Rectal smooth muscle tissue (tissue), 1 donor: ENCODE measurements around the gene ZNF367.

ENCODE experiments used
- H3K27ac ChIP-seq: one replicate; pipeline ENCODE4 v1.7.0; 2013; ENCODE audit warnings: low read depth, low read length, inconsistent platforms
- H3K27me3 ChIP-seq: one replicate; pipeline ENCODE4 v1.7.0; 2013; ENCODE audit warnings: low read length; ENCODE audit not compliant: control insufficient read depth, insufficient read depth
- H3K36me3 ChIP-seq: one replicate; pipeline ENCODE4 v1.7.0; 2013; ENCODE audit warnings: low read length; ENCODE audit not compliant: control insufficient read depth, insufficient read depth
- H3K4me1 ChIP-seq: one replicate; pipeline ENCODE4 v1.7.0; 2013; ENCODE audit warnings: low read length; ENCODE audit not compliant: control insufficient read depth, insufficient read depth
- H3K4me3 ChIP-seq: one replicate; pipeline ENCODE4 v1.7.0; 2013; ENCODE audit warnings: low read length
- H3K9ac ChIP-seq: one replicate; pipeline ENCODE4 v1.7.0; 2013; ENCODE audit warnings: low read length

Gene ZNF367

DNA sequence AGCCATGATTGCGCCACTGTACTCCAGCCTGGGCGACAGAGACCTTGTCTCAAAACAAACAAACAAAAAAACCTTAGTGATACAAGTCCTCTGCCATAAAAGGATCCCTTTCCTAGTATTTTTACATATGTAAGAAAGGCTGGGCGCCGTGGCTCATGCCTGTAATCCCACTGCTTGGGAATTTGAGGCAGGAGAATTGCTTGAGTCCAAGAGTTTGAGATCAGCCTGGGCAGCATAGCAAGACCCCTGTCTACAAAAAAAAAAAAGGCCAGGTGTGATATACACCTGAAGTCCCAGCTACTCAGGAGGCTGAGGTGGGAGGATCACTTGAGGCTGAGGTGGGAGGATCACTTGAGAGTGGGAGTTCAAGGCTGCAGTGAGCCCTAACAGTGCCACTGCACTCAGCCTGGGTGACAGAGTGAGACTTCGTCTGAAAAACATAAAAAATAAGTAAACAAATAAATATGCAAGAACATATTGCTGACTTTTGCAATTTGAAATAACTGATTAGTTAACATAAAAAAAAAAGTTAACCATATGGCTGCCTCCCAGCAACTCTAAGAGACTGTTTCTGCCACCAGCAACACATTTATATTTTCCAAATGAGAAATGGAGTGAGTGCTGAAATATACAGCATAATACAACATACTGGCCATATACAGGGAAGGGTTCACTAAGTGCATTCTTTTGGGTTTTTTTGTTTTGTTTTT, 6.9 kb downstream of the ZNF367 start:
- Histone ChIP-seq H3K4me1 (no peaks in the 10 kb centered on the region), H3K27me3 (no peaks in the 10 kb centered on the region), H3K36me3 (no peaks in the 10 kb centered on the region), H3K4me3 (no peak overlapping the region), H3K9ac (no peak overlapping the region), H3K27ac (no peak overlapping the region)

- Histone ChIP-seq H3K27ac (no peak overlapping the region), H3K4me1 (no peaks in the 10 kb centered on the region), H3K4me3 (no peak overlapping the region), H3K27me3 (no peaks in the 10 kb centered on the region), H3K36me3 (no peaks in the 10 kb centered on the region), H3K9ac (no peak overlapping the region)
Measured at GRCh38 chr9:96408409-96409280, 9.5 kb downstream of the ZNF367 start.

- no peak overlapping the region for H3K27ac ChIP-seq
- H3K9ac ChIP-seq, result no peak overlapping the region
- no peaks in the 10 kb centered on the region for H3K36me3 ChIP-seq
- no peak overlapping the region for H3K4me3 ChIP-seq
- no peaks in the 10 kb centered on the region for H3K4me1 ChIP-seq
- no peaks in the 10 kb centered on the region for H3K27me3 ChIP-seq
Measured at GRCh38 chr9:96400132-96400910, 17.8 kb downstream of the ZNF367 start.

DNA sequence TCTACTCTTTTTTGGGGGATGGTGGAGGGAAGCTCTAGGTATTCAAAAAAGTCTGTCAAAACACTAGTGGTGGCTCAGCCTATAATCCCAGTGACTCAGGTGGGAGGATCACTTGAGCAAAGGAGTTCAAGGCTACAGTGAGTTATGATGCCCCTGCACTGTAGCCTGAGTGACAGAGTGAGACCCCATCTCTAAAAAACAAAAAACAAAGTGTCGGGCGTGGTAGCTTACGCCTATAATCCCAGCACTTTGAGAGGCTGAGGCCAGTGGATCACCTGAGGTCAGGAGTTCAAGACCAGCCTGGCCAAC, 18.9 kb downstream of the ZNF367 start:
- Histone ChIP-seq H3K27ac (no peak overlapping the region), H3K36me3 (no peaks in the 10 kb centered on the region), H3K4me3 (no peak overlapping the region), H3K27me3 (no peaks in the 10 kb centered on the region), H3K4me1 (no peaks in the 10 kb centered on the region), H3K9ac (no peak overlapping the region)

GRCh38 chr9:96398582-96399324, 19.4 kb downstream of the ZNF367 start:
- Histone ChIP-seq H3K36me3 (no peaks in the 10 kb centered on the region), H3K27ac (no peak overlapping the region), H3K4me3 (no peak overlapping the region), H3K4me1 (no peaks in the 10 kb centered on the region), H3K9ac (no peak overlapping the region), H3K27me3 (no peaks in the 10 kb centered on the region)

GRCh38 chr9:96395964-96396363, 22.2 kb downstream of the ZNF367 start:
- no peak overlapping the region for H3K27ac ChIP-seq
- H3K4me1 ChIP-seq, result no peaks in the 10 kb centered on the region
- no peaks in the 10 kb centered on the region for H3K27me3 ChIP-seq
- no peak overlapping the region for H3K9ac ChIP-seq
- no peaks in the 10 kb centered on the region for H3K36me3 ChIP-seq
- no peak overlapping the region for H3K4me3 ChIP-seq

DNA sequence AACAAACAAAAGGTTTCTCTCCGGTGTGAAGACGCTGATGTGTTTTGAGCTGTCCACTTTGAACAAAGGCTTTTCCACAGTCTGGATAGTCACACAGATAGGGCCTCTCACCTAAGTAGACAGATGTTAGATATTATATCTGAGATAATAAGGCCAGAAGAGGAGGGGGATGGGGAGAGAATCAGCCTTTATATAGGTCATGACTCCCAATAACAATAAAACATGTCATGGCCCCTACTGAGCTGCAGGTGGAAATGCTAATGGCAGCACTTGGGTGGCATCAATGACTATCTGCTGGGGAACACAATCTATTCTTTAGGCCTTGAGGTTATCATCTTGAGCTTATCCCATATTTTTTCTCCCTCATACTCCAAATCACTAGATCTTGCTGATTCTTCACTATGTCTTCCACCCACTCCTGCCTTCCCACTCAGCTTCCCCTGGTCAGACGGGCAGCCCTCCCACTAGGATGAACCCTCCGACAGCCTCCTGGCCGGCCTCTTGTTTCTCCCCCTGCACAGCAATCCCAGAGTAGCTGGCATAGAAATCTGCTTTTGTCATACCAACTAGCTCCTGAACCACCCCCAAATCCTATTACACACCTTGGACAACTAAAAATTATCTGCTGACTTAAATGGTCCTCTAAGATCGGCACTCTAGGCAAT, 23.2 kb downstream of the ZNF367 start:
- Histone ChIP-seq H3K27ac (no peak overlapping the region), H3K9ac (no peak overlapping the region), H3K4me3 (no peak overlapping the region), H3K27me3 (no peaks in the 10 kb centered on the region), H3K4me1 (no peaks in the 10 kb centered on the region), H3K36me3 (no peaks in the 10 kb centered on the region)

DNA sequence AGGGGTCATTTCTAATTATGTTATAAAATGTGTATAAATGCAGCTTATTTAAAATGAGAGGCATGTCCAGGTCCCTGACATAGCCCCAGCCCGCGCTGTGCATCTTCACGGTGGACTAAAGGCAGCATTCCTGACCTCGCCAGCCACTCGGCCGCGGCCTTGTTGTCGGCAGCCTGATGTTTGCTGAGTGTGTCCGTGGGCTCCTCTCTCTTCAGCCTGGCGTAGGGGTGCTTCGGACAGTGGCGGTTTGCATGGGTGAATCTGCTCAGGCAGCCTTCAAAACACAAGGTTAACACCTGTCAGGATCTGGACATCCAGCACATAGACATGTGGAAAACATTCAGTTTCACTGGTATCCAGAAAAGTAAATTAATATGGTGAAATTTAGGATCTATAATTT, 25.9 kb downstream of the ZNF367 start:
- Histone ChIP-seq H3K27me3 (no peaks in the 10 kb centered on the region), H3K27ac (no peak overlapping the region), H3K4me1 (no peaks in the 10 kb centered on the region), H3K4me3 (no peak overlapping the region), H3K9ac (no peak overlapping the region), H3K36me3 (no peaks in the 10 kb centered on the region)

DNA sequence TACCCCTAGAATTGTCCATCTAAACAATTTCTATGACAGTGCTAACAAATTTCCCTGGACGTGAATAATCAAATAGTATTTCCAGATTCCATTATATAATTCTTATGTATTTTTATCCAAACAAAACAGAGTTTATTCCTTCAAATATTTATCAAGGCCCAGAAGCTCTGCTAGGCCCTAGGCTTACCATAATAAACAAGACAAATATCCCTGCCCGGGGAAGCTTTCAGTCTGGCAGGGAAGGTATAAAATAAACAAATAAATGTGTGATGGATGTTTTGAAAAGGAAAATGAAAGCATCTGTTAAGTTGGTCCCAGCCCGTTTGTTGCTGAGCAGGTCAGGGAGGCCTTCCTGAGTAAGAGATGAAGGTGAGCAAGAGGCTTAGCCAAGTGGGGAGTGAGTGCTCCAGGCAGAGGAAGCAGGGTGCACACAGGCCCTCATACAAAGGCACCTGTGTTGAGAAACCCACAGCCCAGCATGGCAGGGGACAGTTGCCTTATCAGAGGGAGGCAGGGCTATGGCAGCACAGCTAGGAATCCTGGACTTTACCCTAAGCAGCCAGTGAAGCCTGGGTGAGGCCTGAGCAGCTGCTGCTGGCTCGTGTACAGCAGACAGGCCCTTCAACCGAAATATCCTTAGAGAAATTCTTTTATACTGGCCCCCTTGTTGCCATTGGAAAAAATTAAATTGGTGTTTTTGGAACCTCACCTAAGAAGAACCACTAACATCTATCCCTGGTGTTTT, 27.0 kb downstream of the ZNF367 start:
- Histone ChIP-seq H3K4me1 (no peaks in the 10 kb centered on the region), H3K27ac (no peak overlapping the region), H3K4me3 (no peak overlapping the region), H3K27me3 (no peaks in the 10 kb centered on the region), H3K9ac (no peak overlapping the region), H3K36me3 (no peaks in the 10 kb centered on the region)

DNA sequence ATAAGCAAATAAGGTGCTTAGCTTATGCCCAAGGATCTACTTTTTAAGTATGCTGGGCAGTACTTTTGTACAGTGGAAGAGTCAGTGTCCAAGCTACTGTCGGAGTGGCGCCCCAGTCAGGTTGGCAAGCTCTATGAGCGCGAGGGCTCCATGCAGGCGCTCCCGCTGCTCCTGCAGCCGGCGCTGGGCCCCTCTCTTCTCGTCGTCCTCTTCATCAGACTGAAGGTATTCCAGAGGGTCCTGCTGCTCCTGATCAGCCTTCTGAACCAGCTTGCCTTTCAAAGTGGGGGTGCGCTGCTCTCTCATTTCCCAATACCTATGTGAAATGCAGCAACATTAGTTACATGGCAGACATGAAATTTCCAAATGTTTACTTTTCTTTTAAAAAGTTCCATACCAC, 30.0 kb downstream of the ZNF367 start:
- H3K9ac ChIP-seq, result no peak overlapping the region
- H3K27ac ChIP-seq, result no peak overlapping the region
- H3K4me3 ChIP-seq, result no peak overlapping the region
- no peaks in the 10 kb centered on the region for H3K4me1 ChIP-seq
- H3K36me3 ChIP-seq, result no peaks in the 10 kb centered on the region
- H3K27me3 ChIP-seq, result no peaks in the 10 kb centered on the region

GRCh38 chr9:96386157-96386556, 32.0 kb downstream of the ZNF367 start:
- Histone ChIP-seq H3K9ac (no peak overlapping the region), H3K4me1 (no peaks in the 10 kb centered on the region), H3K27me3 (no peaks in the 10 kb centered on the region), H3K27ac (no peak overlapping the region), H3K4me3 (no peak overlapping the region), H3K36me3 (no peaks in the 10 kb centered on the region)
